GM23248 (cell line): ENCODE measurements around the gene SPOPL.

ENCODE experiments used
- EZH2 ChIP-seq: fragments of 200-600 bp; sonication (generic); IDR thresholded peaks from 2 replicates; pipeline ENCODE4 v1.6.1; 2018; ENCODE audit warnings: antibody characterized with exemption, mild to moderate bottlenecking; ENCODE audit not compliant: insufficient read depth, poor library complexity, severe bottlenecking
- EZH2phosphoT487 ChIP-seq: fragments of 200-600 bp; sonication (generic); IDR thresholded peaks from 2 replicates; pipeline ENCODE4 v1.6.1; 2018; ENCODE audit warnings: antibody characterized with exemption, moderate library complexity, mild to moderate bottlenecking, low read depth; ENCODE audit not compliant: insufficient read depth

DNA sequence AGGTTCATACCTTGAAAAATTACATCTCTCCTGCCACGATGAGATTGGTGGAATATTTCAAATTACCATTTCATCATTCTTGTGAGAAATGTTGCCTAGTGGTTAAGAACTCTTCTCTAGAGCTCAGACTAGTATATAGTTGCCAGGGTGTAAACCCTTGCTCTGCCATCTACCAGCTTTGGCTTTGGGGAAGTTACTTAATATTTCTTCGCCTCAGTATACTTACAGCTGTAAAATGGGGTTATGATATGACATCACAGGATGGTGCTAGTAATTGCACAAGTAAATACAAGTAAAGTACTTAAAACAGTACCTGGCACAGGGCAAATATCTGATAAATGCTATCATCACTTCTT, 1.5 kb downstream of the SPOPL start:
- TF ChIP-seq EZH2 (no peak), EZH2phosphoT487 (no peak)
